Lower leg skin (tissue), 3 donors: ENCODE results near the gene RTRAF.

Experiments
- POLR2A ChIP-seq, 2 donors: fragments of 450-650 bp; IDR thresholded peaks; one replicate each; pipeline ENCODE4 v1.6.1; 2016 to 2017; ENCODE audit warnings: antibody characterized with exemption in 2 of 2, mild to moderate bottlenecking in 1 of 2, moderate library complexity in 1 of 2
- TF ChIP-seq, protein P1 (sequence below), 3 donors: fragments of 450-650 bp; IDR thresholded peaks; one replicate each; pipeline ENCODE4 v1.5.1; 2016; ENCODE audit warnings: antibody characterized with exemption in 3 of 3, mild to moderate bottlenecking in 3 of 3, moderate library complexity in 2 of 3

DNA sequence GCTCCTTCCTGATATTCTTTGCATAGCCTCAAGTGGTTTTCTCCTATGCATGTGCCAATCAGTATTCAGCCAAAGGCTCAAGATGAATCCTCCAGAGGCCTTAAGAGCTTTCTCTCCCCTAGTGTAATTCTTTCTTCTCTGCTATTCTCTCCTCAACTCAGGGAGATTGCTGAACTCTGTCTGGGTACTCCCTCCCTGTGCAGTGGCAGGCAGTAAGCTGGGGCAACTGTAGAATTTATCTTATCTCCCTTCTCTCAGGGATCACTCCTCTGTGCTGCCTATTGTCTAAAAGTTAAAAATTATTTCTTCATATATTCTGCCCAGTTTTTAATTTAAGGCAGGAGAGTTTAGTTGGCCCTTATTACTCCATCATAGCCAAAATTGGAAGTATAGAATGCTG is 28.5 kb upstream of the RTRAF start:
- TF ChIP-seq, protein P1, sequence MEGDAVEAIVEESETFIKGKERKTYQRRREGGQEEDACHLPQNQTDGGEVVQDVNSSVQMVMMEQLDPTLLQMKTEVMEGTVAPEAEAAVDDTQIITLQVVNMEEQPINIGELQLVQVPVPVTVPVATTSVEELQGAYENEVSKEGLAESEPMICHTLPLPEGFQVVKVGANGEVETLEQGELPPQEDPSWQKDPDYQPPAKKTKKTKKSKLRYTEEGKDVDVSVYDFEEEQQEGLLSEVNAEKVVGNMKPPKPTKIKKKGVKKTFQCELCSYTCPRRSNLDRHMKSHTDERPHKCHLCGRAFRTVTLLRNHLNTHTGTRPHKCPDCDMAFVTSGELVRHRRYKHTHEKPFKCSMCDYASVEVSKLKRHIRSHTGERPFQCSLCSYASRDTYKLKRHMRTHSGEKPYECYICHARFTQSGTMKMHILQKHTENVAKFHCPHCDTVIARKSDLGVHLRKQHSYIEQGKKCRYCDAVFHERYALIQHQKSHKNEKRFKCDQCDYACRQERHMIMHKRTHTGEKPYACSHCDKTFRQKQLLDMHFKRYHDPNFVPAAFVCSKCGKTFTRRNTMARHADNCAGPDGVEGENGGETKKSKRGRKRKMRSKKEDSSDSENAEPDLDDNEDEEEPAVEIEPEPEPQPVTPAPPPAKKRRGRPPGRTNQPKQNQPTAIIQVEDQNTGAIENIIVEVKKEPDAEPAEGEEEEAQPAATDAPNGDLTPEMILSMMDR (IDR thresholded peaks at IDR 0.05): no peak
- no peak for TF ChIP-seq POLR2A (IDR thresholded peaks at IDR 0.05)
